GM19372 (cell line): Measurements from ENCODE around the gene PCK2.
A peak's percentile ranks its signal among the peaks of the same experiment; 100 is the strongest.
"Not testable (repeated sequence)": the region's sequence is repeated elsewhere in the genome, so short reads cannot be mapped to it uniquely, and the experiment has no call there.

Experiments
- ATAC-seq: cut with Tn5 transposase; IDR thresholded peaks from one replicate; pipeline ENCODE4 v1.9.1; 2021; ENCODE audit warnings: mild to moderate bottlenecking, low read depth, moderate library complexity; ENCODE audit not compliant: unreplicated experiment

The PCK2 gene

GRCh38 chr14:24093207-24093900 lies 757 bp upstream of the PCK2 start:
- ATAC-seq, result no peak

- ATAC-seq, result no peak
These were observed 745 bp downstream of the PCK2 start for GRCh38 chr14:24094841-24095270.

DNA sequence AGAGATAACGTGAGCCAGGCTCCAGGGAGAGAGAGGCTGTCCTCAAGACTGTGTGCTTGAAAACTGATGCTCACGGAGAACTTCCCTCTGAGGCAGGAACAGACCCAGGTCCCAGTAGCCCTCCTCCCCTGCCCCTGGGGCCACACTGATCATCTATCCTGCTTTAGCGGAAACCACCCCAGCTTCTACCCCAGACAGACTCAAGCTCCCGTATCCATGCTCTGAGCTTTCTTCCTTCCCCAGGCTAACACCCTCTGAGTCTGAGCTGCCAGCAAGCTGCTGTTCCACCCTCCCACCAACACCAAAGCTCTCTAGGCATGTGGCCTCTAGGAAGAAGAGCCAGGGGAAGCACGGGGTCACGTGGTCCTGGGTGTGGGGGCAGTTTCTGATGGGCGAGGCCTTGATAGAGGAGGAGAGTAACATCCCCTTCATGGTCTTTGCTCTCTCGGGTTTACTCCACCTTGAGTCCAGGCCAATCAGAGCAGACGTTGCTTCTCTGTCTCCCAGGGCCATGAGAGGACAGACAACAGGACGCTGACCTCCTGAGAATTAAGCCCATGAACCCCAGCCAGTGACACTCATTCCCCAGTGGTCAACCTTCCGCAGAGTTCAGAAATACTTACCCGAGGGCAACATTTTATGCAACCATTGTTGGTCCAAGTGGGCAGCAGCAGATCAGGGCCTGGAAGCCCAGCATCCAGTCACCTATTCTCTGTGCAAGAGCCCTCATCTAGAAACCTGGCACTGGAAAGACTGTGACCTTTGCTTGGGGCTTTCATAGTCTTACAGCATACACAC lies 1.4 kb downstream of the PCK2 start:
- ATAC-seq, result peak; percentile 70

GRCh38 chr14:24096545-24097181 lies 2.6 kb downstream of the PCK2 start:
- no peak for ATAC-seq

- no peak for ATAC-seq
These were observed 4.3 kb downstream of the PCK2 start for GRCh38 chr14:24098229-24098926.

- no peak for ATAC-seq
These were observed 5.1 kb downstream of the PCK2 start for GRCh38 chr14:24098927-24099813.

- no peak for ATAC-seq
These were observed 6.3 kb downstream of the PCK2 start for GRCh38 chr14:24100197-24100981.

DNA sequence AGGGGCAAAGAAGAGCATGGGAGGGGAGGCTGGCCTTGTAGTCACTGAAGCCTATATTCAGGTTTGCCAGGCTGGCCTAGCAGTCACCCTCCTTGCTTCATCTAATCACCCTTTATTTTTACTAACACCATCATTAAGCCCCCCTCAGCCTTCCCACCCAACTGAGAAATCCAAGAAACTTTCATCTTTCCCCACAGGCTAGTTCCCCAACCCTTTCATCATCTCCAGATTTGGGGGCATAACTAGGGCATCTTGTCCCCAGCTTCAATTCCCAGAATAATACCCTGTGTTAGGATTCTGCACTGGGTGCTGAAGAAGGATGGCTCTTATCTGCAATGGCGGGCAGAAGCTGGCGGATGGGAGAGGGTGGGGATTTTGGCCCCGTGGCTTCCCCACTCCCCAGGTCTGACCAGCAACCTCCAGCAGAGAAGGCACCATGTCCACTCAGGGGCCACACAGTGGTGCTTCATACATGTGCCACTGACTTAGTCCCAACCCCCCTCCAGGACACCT lies 6.9 kb downstream of the PCK2 start:
- ATAC-seq, result no peak

DNA sequence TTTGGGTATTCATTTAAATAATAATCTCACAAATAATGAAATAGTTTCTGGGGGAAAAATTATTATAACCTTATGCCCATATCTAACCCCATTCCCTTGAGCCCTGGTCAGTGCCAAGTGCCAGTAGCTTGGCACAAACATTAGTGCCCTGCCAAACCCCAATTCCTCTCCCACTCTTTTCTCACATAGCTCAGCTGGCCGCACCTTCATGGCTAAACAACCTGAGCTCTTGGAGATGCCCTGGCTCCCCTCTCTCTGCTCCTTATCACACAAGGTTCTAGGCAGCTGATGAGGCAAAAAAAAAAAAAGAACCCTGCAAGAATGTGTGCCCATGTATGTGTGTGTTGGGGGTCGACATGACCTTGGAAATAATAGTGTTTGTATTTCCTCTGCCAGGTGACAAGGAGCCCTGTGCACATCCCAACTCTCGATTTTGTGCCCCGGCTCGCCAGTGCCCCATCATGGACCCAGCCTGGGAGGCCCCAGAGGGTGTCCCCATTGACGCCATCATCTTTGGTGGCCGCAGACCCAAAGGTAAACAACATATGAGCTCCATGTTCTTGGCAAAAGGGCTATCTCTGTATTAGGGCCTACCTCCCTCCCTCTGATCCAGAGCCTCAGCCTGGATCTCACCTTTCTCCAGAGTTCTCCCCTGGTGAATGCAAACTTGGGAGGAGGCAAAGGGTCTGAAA lies 8.4 kb downstream of the PCK2 start:
- no peak for ATAC-seq

GRCh38 chr14:24103451-24103850 lies 9.3 kb downstream of the PCK2 start:
- no peak for ATAC-seq

DNA sequence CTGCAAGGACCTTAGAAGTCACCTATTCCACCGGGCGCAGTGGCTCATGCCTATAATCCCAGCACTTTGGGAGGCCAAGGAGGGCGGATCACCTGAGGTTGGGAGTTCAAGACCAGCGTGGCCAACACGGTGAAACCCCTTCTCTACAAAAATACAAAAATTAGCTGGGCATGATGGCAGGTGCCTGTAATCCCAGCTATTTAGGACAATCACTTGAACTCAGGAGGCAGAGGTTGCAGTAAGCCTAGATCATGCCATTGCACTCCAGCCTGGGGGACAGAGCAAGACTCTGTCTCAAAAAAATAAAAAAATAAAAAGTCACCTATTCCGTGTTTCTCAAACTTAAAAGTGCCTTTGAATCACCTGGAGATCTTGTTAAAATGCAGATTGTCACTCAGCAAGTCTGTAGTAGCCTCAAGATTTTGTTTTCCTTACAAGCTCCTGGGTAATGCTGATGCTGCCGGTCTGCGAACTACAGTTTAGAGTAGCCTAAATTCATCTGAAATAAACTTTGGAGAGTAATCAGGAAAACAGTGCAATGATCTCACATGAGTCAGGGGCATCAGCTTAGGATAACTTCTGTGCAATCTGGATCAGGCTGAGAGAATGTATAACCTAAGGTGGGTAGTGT lies 11.6 kb downstream of the PCK2 start:
- not testable (repeated sequence) for ATAC-seq

GRCh38 chr14:24106672-24107271 lies 12.7 kb downstream of the PCK2 start:
- no peak for ATAC-seq

DNA sequence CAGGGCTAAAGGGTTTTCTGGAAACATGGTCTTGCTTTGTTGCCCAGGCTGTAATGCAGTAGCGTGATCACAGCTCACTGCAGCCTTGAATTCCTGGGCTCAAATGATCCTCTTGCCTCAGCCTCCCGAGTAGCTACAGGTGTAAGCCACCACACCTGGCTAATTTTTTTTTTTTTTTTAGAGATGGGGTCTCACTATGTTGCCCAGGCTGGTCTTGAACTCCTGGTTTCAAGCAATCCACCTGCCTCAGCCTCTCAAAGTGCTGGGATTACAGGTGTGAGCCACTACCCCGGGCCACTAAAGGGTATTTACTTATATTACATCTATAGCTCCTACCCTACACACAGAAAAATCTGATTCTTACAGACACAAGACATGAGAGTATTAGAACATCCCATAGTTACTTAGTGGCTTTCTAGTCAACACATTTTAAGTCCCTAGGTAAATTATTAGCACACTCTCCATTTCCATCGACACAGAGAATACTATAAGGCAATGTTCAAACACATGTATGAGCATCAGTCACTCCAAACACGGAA lies 14.3 kb downstream of the PCK2 start:
- ATAC-seq, result peak; percentile 30

- no peak for ATAC-seq
These were observed 15.9 kb downstream of the PCK2 start for GRCh38 chr14:24110060-24110459.

DNA sequence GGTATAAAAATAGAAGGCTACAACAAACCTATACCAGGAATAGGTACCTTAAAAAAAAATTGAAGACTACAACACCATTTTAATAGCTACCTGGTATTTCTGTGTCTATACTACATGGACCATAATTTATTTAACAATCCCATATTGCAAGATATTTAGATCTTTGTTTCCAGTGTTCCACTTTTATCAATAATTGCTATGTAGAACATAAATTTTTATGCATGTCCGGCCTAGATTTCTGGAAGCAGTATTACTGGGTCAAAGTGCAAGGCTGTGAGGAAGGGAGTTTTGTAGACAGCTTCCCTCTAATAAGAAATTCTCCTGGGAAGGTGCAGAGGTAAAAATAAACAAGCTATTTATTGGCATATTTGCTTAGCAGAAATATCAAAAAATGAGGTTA lies 16.4 kb downstream of the PCK2 start:
- ATAC-seq, result no peak

GRCh38 chr14:24113379-24113800 lies 19.3 kb downstream of the PCK2 start:
- no peak for ATAC-seq
